ENCODE data around the gene HEXIM2. TPM values are rescaled to one million over a fixed set of nuclear protein-coding genes. Genes with fewer than 3 reads are reported as not detected.

Gene HEXIM2
- total RNA-seq, 1 experiment from 2014 or later, result 11.9 TPM

DNA sequence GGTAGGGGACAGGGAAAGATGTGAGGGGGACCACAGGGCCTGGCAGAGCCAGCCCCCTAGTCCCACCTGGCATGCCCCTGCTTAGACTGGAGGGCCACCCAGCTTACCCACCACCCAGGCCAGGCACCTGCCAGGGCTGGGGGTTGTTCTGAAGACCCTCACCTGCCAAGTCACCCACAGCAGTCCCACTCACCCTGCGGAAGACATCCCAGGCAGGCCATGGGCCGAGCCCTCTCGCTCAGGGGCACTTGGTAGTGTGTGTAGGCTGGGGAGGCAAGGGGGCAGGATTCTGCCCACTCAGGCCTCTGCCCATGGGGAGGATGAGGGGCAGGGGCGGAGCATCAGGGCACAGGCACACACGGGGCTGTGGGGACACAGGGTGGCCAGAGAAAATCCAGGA is 33.3 kb upstream of the HEXIM2 start:
- H3K4me3 Mint-ChIP-seq, result no peak overlapping the region
- no peak for DNase-seq (ENCODE audit: low spot score)
- H3K4me1 Mint-ChIP-seq, result peaks cover 18% of the 10 kb centered on the region
- TF ChIP-seq CREM (CRISPR knock-in tag; IDR thresholded peaks at IDR 0.05) (no peak), CBFB (CRISPR knock-in tag; IDR thresholded peaks at IDR 0.05; ENCODE audit: low read depth) (no peak), CREB1 (CRISPR knock-in tag; IDR thresholded peaks at IDR 0.05) (no peak), TEAD4 (CRISPR knock-in tag; IDR thresholded peaks at IDR 0.05) (no peak), RELA (CRISPR knock-in tag; IDR thresholded peaks at IDR 0.05; ENCODE audit: borderline replicate concordance) (no peak), NFATC4 (CRISPR knock-in tag; IDR thresholded peaks at IDR 0.05) (no peak), MYBL2 (CRISPR knock-in tag; IDR thresholded peaks at IDR 0.05) (no peak), EMX1 (CRISPR knock-in tag; IDR thresholded peaks at IDR 0.05) (no peak), NR2C2 (CRISPR knock-in tag; IDR thresholded peaks at IDR 0.05) (no peak), ZMAT4 (CRISPR knock-in tag; IDR thresholded peaks at IDR 0.05) (no peak), ZBTB21 (CRISPR knock-in tag; IDR thresholded peaks at IDR 0.05; ENCODE audit: borderline replicate concordance) (no peak), ZNF396 (CRISPR knock-in tag; IDR thresholded peaks at IDR 0.05; ENCODE audit: borderline replicate concordance) (no peak), TP53 (CRISPR knock-in tag; IDR thresholded peaks at IDR 0.05) (no peak), ZNF416 (CRISPR knock-in tag; IDR thresholded peaks at IDR 0.05) (no peak), NR3C1 (CRISPR knock-in tag; conservative IDR thresholded peaks at IDR 0.05; ENCODE audit: low read depth) (no peak)
- TF ChIP-seq, protein P1, sequence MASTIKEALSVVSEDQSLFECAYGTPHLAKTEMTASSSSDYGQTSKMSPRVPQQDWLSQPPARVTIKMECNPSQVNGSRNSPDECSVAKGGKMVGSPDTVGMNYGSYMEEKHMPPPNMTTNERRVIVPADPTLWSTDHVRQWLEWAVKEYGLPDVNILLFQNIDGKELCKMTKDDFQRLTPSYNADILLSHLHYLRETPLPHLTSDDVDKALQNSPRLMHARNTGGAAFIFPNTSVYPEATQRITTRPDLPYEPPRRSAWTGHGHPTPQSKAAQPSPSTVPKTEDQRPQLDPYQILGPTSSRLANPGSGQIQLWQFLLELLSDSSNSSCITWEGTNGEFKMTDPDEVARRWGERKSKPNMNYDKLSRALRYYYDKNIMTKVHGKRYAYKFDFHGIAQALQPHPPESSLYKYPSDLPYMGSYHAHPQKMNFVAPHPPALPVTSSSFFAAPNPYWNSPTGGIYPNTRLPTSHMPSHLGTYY (CRISPR knock-in tag; IDR thresholded peaks at IDR 0.05), result no peak
- TF ChIP-seq, protein P2, sequence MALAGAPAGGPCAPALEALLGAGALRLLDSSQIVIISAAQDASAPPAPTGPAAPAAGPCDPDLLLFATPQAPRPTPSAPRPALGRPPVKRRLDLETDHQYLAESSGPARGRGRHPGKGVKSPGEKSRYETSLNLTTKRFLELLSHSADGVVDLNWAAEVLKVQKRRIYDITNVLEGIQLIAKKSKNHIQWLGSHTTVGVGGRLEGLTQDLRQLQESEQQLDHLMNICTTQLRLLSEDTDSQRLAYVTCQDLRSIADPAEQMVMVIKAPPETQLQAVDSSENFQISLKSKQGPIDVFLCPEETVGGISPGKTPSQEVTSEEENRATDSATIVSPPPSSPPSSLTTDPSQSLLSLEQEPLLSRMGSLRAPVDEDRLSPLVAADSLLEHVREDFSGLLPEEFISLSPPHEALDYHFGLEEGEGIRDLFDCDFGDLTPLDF (CRISPR knock-in tag; IDR thresholded peaks at IDR 0.05), result no peak
- TF ChIP-seq, protein P3, sequence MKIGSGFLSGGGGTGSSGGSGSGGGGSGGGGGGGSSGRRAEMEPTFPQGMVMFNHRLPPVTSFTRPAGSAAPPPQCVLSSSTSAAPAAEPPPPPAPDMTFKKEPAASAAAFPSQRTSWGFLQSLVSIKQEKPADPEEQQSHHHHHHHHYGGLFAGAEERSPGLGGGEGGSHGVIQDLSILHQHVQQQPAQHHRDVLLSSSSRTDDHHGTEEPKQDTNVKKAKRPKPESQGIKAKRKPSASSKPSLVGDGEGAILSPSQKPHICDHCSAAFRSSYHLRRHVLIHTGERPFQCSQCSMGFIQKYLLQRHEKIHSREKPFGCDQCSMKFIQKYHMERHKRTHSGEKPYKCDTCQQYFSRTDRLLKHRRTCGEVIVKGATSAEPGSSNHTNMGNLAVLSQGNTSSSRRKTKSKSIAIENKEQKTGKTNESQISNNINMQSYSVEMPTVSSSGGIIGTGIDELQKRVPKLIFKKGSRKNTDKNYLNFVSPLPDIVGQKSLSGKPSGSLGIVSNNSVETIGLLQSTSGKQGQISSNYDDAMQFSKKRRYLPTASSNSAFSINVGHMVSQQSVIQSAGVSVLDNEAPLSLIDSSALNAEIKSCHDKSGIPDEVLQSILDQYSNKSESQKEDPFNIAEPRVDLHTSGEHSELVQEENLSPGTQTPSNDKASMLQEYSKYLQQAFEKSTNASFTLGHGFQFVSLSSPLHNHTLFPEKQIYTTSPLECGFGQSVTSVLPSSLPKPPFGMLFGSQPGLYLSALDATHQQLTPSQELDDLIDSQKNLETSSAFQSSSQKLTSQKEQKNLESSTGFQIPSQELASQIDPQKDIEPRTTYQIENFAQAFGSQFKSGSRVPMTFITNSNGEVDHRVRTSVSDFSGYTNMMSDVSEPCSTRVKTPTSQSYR (CRISPR knock-in tag; IDR thresholded peaks at IDR 0.05), result no peak
- TF ChIP-seq, protein P4, sequence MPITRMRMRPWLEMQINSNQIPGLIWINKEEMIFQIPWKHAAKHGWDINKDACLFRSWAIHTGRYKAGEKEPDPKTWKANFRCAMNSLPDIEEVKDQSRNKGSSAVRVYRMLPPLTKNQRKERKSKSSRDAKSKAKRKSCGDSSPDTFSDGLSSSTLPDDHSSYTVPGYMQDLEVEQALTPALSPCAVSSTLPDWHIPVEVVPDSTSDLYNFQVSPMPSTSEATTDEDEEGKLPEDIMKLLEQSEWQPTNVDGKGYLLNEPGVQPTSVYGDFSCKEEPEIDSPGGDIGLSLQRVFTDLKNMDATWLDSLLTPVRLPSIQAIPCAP (CRISPR knock-in tag; IDR thresholded peaks at IDR 0.05), result no peak
- TF ChIP-seq, protein P5, sequence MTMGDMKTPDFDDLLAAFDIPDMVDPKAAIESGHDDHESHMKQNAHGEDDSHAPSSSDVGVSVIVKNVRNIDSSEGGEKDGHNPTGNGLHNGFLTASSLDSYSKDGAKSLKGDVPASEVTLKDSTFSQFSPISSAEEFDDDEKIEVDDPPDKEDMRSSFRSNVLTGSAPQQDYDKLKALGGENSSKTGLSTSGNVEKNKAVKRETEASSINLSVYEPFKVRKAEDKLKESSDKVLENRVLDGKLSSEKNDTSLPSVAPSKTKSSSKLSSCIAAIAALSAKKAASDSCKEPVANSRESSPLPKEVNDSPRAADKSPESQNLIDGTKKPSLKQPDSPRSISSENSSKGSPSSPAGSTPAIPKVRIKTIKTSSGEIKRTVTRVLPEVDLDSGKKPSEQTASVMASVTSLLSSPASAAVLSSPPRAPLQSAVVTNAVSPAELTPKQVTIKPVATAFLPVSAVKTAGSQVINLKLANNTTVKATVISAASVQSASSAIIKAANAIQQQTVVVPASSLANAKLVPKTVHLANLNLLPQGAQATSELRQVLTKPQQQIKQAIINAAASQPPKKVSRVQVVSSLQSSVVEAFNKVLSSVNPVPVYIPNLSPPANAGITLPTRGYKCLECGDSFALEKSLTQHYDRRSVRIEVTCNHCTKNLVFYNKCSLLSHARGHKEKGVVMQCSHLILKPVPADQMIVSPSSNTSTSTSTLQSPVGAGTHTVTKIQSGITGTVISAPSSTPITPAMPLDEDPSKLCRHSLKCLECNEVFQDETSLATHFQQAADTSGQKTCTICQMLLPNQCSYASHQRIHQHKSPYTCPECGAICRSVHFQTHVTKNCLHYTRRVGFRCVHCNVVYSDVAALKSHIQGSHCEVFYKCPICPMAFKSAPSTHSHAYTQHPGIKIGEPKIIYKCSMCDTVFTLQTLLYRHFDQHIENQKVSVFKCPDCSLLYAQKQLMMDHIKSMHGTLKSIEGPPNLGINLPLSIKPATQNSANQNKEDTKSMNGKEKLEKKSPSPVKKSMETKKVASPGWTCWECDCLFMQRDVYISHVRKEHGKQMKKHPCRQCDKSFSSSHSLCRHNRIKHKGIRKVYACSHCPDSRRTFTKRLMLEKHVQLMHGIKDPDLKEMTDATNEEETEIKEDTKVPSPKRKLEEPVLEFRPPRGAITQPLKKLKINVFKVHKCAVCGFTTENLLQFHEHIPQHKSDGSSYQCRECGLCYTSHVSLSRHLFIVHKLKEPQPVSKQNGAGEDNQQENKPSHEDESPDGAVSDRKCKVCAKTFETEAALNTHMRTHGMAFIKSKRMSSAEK (CRISPR knock-in tag; IDR thresholded peaks at IDR 0.05; ENCODE audit: borderline replicate concordance), result no peak
- ATAC-seq, result no peak
- H3K9me3 Mint-ChIP-seq, result no peaks in the 10 kb centered on the region
- POLR2A ChIA-PET, result interaction anchor here (1.0 kb wide), 1 partner anchor 13 kb away, joined by 3 read pairs; no protein-coding TSS in a partner anchor
- no peaks in the 10 kb centered on the region for H3K27me3 Mint-ChIP-seq (ENCODE audit: low read depth)
- H3K27ac Mint-ChIP-seq, result peak overlapping the region; percentile 76; the same call in 1 of the 2 replicates
- no peaks in the 10 kb centered on the region for H3K36me3 Mint-ChIP-seq
- CTCF ChIA-PET, result interaction anchor here (1.4 to 1.6 kb wide), 2 partner anchors 29 to 69 kb away, joined by 6 to 8 read pairs; no protein-coding TSS in a partner anchor

All from WTC11 (cell line).